CD8-positive, alpha-beta memory T cell (primary cell): ENCODE results near the gene TMEM150A. TPM values are rescaled to one million over a fixed set of nuclear protein-coding genes. Genes with fewer than 3 reads are reported as not detected.
A peak's percentile ranks its signal among the peaks of the same experiment; 100 is the strongest.

ENCODE experiments used
- CTCF ChIA-PET: fragments of 350-600 bp; sonication (Branson Sonifier 250); formaldehyde crosslinking; loops from one replicate; lab custom pipeline; 2021; ENCODE audit warnings: antibody characterized with exemption; lab: Charles Lee
- POLR2A ChIA-PET: fragments of 350-600 bp; sonication (Branson Sonifier 250); formaldehyde crosslinking; loops from one replicate; lab custom pipeline; 2021; ENCODE audit warnings: antibody characterized with exemption; lab: Charles Lee
- DNase-seq, 5 donors: peaks; one replicate each; pipeline versions ENCODE4 v3.0.0 to v3.0.0-alpha.2; 2020 to 2022; ENCODE audit warnings: mixed read lengths in 1 of 5
- H3K27ac ChIP-seq: one replicate; pipeline ENCODE4 v1.7.0; 2013; ENCODE audit warnings: low read depth, mild to moderate bottlenecking, low read length, moderate library complexity
- H3K27me3 ChIP-seq: 2 replicates; pipeline ENCODE4 v1.7.0; 2013; ENCODE audit warnings: low read length, mild to moderate bottlenecking; ENCODE audit not compliant: insufficient read depth, poor library complexity, severe bottlenecking
- H3K36me3 ChIP-seq: 2 replicates; pipeline ENCODE4 v1.7.0; 2013; ENCODE audit warnings: mild to moderate bottlenecking, low read length, moderate library complexity; ENCODE audit not compliant: insufficient read depth
- H3K4me1 ChIP-seq: 2 replicates; pipeline ENCODE4 v1.7.0; 2013; ENCODE audit warnings: mild to moderate bottlenecking, low read length, moderate library complexity; ENCODE audit not compliant: insufficient read depth
- H3K4me3 ChIP-seq: 2 replicates; pipeline ENCODE4 v1.7.0; 2013; ENCODE audit warnings: mild to moderate bottlenecking, low read length
- H3K9me3 ChIP-seq: 2 replicates; pipeline ENCODE4 v1.7.0; 2013; ENCODE audit warnings: mild to moderate bottlenecking, low read length
- H3K27ac Mint-ChIP-seq, 8 donors: one replicate each; pipeline ENCODE4 v1.8.0; 2020 to 2021; ENCODE audit warnings: mixed read lengths in 8 of 8, mild to moderate bottlenecking in 6 of 8, inconsistent platforms in 3 of 8, moderate library complexity in 3 of 8
- H3K27me3 Mint-ChIP-seq, 2 donors: one replicate each; pipeline ENCODE4 v1.8.0; 2020 to 2021; ENCODE audit warnings: mixed read lengths in 2 of 2, mild to moderate bottlenecking in 1 of 2, moderate library complexity in 1 of 2
- H3K36me3 Mint-ChIP-seq, 3 donors: one replicate each; pipeline ENCODE4 v1.8.0; 2020 to 2021; ENCODE audit warnings: mixed read lengths in 3 of 3, inconsistent platforms in 1 of 3, mild to moderate bottlenecking in 1 of 3
- H3K4me1 Mint-ChIP-seq, 3 donors: one replicate each; pipeline ENCODE4 v1.8.0; 2020 to 2021; ENCODE audit warnings: mixed read lengths in 3 of 3, inconsistent platforms in 1 of 3, mild to moderate bottlenecking in 1 of 3
- H3K4me3 Mint-ChIP-seq, 7 donors: one replicate each; pipeline ENCODE4 v1.8.0; 2020 to 2021; ENCODE audit warnings: mixed read lengths in 7 of 7, mild to moderate bottlenecking in 6 of 7, moderate library complexity in 4 of 7, inconsistent platforms in 2 of 7
- H3K9me3 Mint-ChIP-seq, 5 donors: one replicate each; pipeline ENCODE4 v1.8.0; 2020 to 2022; ENCODE audit warnings: mixed read lengths in 5 of 5, mild to moderate bottlenecking in 3 of 5, moderate library complexity in 2 of 5, inconsistent platforms in 1 of 5
- polyA plus RNA-seq: library from polyadenylated mRNA; unstranded; fragments of 300-500 nt; fragmentation: Illumina TruSeq; gene quantifications from one replicate; pipeline ENCODE4 v1.2.3, GENCODE V29; 2021
- total RNA-seq, 2 experiments: library from RNA; stranded (reverse); gene quantifications; one replicate each; pipeline ENCODE4 v1.2.3, GENCODE V29; 2021

Gene TMEM150A, protein sequence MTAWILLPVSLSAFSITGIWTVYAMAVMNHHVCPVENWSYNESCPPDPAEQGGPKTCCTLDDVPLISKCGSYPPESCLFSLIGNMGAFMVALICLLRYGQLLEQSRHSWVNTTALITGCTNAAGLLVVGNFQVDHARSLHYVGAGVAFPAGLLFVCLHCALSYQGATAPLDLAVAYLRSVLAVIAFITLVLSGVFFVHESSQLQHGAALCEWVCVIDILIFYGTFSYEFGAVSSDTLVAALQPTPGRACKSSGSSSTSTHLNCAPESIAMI
- total RNA-seq (1 to 10 TPM; 6.3 to 7.6 TPM), polyA plus RNA-seq (13.2 TPM)

DNA sequence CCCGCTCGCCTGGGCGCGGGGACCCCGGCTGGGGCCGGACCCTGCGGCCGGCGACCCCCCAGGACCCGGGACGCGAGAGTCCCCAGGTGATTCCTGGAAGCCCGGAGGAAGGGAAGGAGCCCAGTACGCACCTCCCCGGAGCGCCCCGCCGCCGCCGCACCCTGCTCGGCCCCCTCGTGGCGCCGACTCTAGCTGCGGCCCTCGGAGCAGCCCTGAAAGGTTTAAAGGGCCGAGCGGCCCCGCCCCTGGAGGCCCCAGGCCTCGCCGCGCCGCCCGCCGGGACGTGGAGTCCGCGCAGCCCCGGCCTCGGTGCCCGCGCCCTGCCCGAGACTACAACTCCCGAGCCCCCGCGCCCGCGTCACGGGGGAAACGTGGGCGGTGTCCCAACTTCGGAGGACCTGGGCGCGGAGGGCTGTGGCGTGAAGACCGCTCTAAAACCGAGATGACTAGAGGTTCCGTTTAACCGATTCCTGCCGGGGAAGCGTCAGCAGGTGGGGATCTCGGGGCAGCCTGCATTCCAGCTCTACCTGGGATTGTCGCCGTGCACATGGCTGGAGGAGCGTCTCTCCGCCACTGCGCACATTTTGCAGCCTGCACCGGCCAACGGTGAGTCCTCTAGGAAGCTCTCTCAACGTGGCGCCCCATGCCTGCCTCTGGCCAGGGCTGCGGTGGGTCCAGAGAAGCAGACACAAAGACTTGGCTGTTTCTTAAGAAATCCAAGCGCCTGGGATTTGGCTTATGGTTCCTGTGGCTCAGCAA, at the start of gene TMEM150A:
Gene TMEM150A, minus strand, starts transcription at position 223 of the 759 bp plus-strand sequence. CDS start 750 bp downstream, outside the sequence.
- CTCF ChIA-PET = interaction anchor here (0.8 to 1.5 kb wide), 4 partner anchors 10 to 35 kb away, joined by 3 to 5 read pairs (median 4); partner anchors contain the start of gene VAMP8
- no peaks in the 10 kb centered on the region for H3K9me3 Mint-ChIP-seq
- Histone ChIP-seq H3K9me3 (no peaks in the 10 kb centered on the region), H3K27ac (peak within 1 kb of the TSS; percentile 43), H3K27me3 (no peaks in the 10 kb centered on the region), H3K4me3 (peak within 1 kb of the TSS; percentile 96), H3K36me3 (peaks cover 5% of the 10 kb centered on the region), H3K4me1 (peaks cover 24% of the 10 kb centered on the region)
- H3K27me3 Mint-ChIP-seq = no peaks in the 10 kb centered on the region
- peaks cover 0 to 36% (median 2%) of the 10 kb centered on the region in 3 donors for H3K36me3 Mint-ChIP-seq
- peak; percentile 76 to 89 (median 80) for DNase-seq
- peak within 1 kb of the TSS; percentile 81 to 93 (median 90) for H3K4me3 Mint-ChIP-seq
- POLR2A ChIA-PET = interaction anchor here (0.6 to 2.4 kb wide), 2 partner anchors 9 to 42 kb away, joined by 5 to 11 read pairs; partner anchors contain the start of gene C2orf68
- H3K27ac Mint-ChIP-seq = peak within 1 kb of the TSS; percentile 58 to 96 (median 86)
- peaks cover 23 to 65% (median 40%) of the 10 kb centered on the region in 3 donors for H3K4me1 Mint-ChIP-seq

DNA sequence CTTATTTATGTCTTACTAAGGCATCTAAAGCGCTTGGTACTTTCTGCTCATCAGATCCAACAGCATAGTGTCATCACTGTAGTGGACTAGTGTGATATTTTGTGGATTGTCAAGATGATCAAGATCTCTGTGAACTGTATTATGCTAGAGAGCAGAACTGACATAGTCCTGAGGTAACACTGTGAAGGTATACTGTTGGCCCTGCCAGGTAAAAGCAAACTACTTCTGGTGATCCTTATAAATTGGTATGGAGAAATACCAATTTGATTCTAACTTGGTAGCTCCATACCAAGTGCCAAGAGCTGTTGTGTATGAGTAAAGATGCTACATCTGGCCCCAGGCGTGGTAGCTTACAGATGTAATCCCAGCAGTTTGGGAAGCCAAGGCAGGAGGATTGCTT, 49.6 kb upstream of the TMEM150A start:
- Histone ChIP-seq H3K4me1 (no peaks in the 10 kb centered on the region), H3K27me3 (no peaks in the 10 kb centered on the region), H3K27ac (no peak overlapping the region), H3K9me3 (no peaks in the 10 kb centered on the region), H3K4me3 (no peak overlapping the region), H3K36me3 (peaks cover 34% of the 10 kb centered on the region)
- H3K4me3 Mint-ChIP-seq = peak overlapping the region in 1 of 7 donors; percentile 23
- DNase-seq = peak in 1 of 5 donors; percentile 8
- H3K36me3 Mint-ChIP-seq = peaks cover 9 to 72% (median 20%) of the 10 kb centered on the region in 3 donors
- no peaks in the 10 kb centered on the region for H3K27me3 Mint-ChIP-seq
- CTCF ChIA-PET = interaction anchor here (0.6 to 1.2 kb wide), 2 partner anchors 15 to 77 kb away, joined by 3 read pairs; no protein-coding TSS in a partner anchor
- peak overlapping the region in 1 of 8 donors; percentile 29 for H3K27ac Mint-ChIP-seq
- no peaks in the 10 kb centered on the region for H3K4me1 Mint-ChIP-seq
- POLR2A ChIA-PET = no interaction called here
- H3K9me3 Mint-ChIP-seq = no peaks in the 10 kb centered on the region

DNA sequence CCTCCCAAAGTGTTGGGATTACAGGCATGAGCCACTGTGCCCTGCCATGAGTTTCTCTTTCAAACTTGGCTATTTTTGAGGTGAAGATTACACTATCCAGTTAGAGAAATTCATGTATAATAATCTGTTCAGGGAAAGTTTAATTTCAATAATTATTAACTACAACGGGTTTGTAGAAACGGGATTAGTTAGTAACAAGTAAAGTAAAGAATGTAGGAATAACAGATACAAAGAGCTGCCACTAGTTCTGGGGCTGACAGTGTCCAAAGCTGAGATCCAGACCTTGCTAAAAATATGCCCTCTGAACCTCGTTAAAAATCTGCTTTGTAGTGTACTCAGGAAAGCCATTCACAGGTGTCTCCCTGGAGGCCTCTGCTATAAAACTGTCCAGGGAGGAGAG, 48.6 kb upstream of the TMEM150A start:
- POLR2A ChIA-PET = no interaction called here
- H3K36me3 Mint-ChIP-seq = peaks cover 11 to 77% (median 23%) of the 10 kb centered on the region in 3 donors

DNA sequence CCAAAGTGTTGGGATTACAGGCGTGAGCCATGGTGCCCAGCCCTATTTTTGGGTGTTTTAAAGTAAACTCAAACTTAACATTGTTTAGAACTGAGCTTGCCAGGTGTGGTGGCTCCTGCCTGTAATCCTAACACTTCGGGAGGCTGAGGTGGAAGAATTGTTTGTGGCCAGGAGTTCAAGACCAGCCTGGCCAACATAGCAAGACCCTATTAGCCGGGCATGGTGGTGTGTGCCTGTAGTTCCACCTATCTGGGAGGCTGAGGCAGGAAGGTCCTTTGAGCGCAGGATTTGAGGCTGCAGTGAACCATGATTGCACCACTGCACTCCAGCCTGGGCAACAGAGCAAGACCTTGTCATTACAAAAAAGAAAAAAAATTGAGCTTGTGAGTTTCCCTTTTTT, 48.0 kb upstream of the TMEM150A start:
- Mint-ChIP-seq H3K4me3 (no peak overlapping the region), H3K27me3 (no peaks in the 10 kb centered on the region), H3K36me3 (peaks cover 12 to 78% (median 20%) of the 10 kb centered on the region in 3 donors), H3K9me3 (no peaks in the 10 kb centered on the region), H3K4me1 (no peaks in the 10 kb centered on the region), H3K27ac (no peak overlapping the region)
- no peaks in the 10 kb centered on the region for H3K4me1 ChIP-seq
- no peaks in the 10 kb centered on the region for H3K9me3 ChIP-seq
- ChIA-PET CTCF (interaction anchor here (0.6 to 3.0 kb wide), 2 partner anchors 11 to 13 kb away, joined by 3 to 15 read pairs; no protein-coding TSS in a partner anchor), POLR2A (no interaction called here)
- no peak for DNase-seq
- peaks cover 45% of the 10 kb centered on the region for H3K36me3 ChIP-seq
- H3K27ac ChIP-seq = no peak overlapping the region
- no peak overlapping the region for H3K4me3 ChIP-seq
- H3K27me3 ChIP-seq = no peaks in the 10 kb centered on the region

More for the DNA sequence above, 48.6 kb upstream of the TMEM150A start:
- CTCF ChIA-PET = interaction anchor here (0.6 kb wide), 1 partner anchor 12 kb away, joined by 3 read pairs; no protein-coding TSS in a partner anchor
- no peaks in the 10 kb centered on the region for H3K9me3 ChIP-seq
- H3K36me3 ChIP-seq = peaks cover 41% of the 10 kb centered on the region
- no peak for DNase-seq
- no peaks in the 10 kb centered on the region for H3K9me3 Mint-ChIP-seq
- no peaks in the 10 kb centered on the region for H3K4me1 ChIP-seq
- no peak overlapping the region for H3K4me3 Mint-ChIP-seq
- H3K27ac ChIP-seq = no peak overlapping the region
- no peaks in the 10 kb centered on the region for H3K27me3 Mint-ChIP-seq
- H3K27me3 ChIP-seq = no peaks in the 10 kb centered on the region
- no peak overlapping the region for H3K4me3 ChIP-seq
- H3K27ac Mint-ChIP-seq = no peak overlapping the region
- no peaks in the 10 kb centered on the region for H3K4me1 Mint-ChIP-seq

DNA sequence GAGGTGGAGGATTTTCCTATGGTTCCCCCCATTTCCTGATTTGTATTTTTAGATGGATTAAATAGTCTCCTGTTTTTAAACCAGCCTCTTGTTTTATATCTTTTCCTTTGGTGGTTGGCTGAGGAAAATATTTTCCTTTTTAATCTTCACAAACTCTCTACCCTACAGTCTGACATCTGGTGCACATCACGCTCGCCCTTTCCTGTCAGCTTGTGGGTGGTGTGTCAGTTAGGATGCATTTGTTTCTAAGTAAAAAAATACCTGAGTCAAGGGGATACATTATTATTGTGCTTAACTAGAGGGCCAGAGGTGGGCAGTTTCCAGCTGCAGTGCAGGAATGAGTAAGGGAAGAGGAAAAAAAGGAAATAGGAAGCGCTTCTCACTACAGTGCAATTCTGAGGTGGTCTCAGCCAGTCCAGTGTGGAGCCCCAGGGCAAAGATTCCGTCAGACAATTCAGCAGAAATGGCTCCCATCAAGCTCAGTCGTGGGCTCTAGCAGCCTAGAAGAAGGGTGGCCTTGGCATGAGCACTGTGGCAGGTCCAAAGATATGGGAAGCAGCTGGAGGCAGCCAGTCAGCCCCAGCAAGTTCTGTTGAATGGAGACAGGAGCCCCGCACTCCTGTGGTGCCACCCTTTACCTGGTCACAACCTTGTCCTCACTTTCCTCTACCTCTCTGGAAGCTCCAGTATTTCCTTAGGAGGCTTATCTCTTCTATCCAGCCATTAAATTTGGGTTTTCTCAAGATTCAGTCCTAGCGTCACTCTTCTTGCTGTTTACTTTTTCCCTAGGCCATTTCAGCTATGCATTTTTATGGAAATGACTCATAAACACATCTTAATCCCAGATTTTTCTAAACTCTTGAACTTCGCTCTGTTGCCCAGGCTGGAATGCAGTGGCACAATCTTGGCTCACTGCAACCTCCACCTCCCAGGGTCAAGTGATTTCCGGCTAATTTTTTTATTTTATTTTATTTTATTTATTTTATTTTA, 47.0 kb upstream of the TMEM150A start:
- Histone ChIP-seq H3K4me1 (no peaks in the 10 kb centered on the region), H3K27me3 (no peaks in the 10 kb centered on the region), H3K9me3 (no peaks in the 10 kb centered on the region), H3K27ac (no peak overlapping the region), H3K4me3 (no peak overlapping the region), H3K36me3 (peaks cover 52% of the 10 kb centered on the region)
- no peaks in the 10 kb centered on the region for H3K4me1 Mint-ChIP-seq
- peak overlapping the region in 1 of 7 donors; percentile 23 for H3K4me3 Mint-ChIP-seq
- POLR2A ChIA-PET = interaction anchor here (0.6 kb wide), 1 partner anchor 463 kb away, joined by 3 read pairs; no protein-coding TSS in a partner anchor
- no peaks in the 10 kb centered on the region for H3K9me3 Mint-ChIP-seq
- peaks cover 12 to 85% (median 19%) of the 10 kb centered on the region in 3 donors for H3K36me3 Mint-ChIP-seq
- CTCF ChIA-PET = interaction anchor here (3.0 kb wide), 1 partner anchor 12 kb away, joined by 15 read pairs; no protein-coding TSS in a partner anchor
- DNase-seq = no peak
- H3K27ac Mint-ChIP-seq = peak overlapping the region in 3 of 8 donors; percentile 25 to 38 (median 28)
- no peaks in the 10 kb centered on the region for H3K27me3 Mint-ChIP-seq

DNA sequence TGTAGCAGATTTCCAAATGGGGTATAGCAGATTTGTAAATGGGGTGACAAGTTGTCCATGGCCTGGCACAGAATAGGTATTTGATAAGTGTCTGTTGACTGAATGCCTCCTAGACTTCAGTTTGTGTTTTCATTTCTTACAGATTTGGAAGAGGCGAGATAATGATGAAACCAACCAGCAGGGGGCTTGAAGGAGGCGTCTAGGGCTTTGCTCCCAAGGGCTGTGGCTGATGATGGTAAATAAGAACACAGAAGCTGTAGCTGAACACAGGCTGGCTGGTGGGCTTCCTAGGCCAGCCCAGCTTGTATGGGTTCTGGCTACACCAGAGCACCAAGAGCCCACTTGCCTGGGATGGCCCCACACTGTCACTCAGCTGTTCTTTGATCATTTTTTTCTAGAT, 46.1 kb upstream of the TMEM150A start:
- H3K27me3 ChIP-seq = no peaks in the 10 kb centered on the region
- peaks cover 55% of the 10 kb centered on the region for H3K36me3 ChIP-seq
- no peaks in the 10 kb centered on the region for H3K9me3 ChIP-seq
- H3K4me3 ChIP-seq = no peak overlapping the region
- ChIA-PET POLR2A (interaction anchor here (0.6 kb wide), 1 partner anchor 464 kb away, joined by 3 read pairs; no protein-coding TSS in a partner anchor), CTCF (interaction anchor here (3.0 kb wide), 1 partner anchor 11 kb away, joined by 15 read pairs; no protein-coding TSS in a partner anchor)
- no peak overlapping the region for H3K4me3 Mint-ChIP-seq
- H3K27me3 Mint-ChIP-seq = no peaks in the 10 kb centered on the region
- H3K36me3 Mint-ChIP-seq = peaks cover 12 to 86% (median 19%) of the 10 kb centered on the region in 3 donors
- H3K4me1 ChIP-seq = no peaks in the 10 kb centered on the region
- no peak for DNase-seq
- no peak overlapping the region for H3K27ac ChIP-seq
- H3K4me1 Mint-ChIP-seq = no peaks in the 10 kb centered on the region
- no peaks in the 10 kb centered on the region for H3K9me3 Mint-ChIP-seq
- peak overlapping the region in 2 of 8 donors; percentile 17 to 24 for H3K27ac Mint-ChIP-seq
